Peyer's patch (tissue), 4 donors: ENCODE results near the gene USP30. TPM values are rescaled to one million over a fixed set of nuclear protein-coding genes. Genes with fewer than 3 reads are reported as not detected.
A peak's percentile ranks its signal among the peaks of the same experiment; 100 is the strongest.

Experiments
- DNase-seq, 3 donors: peaks; one replicate each; pipeline ENCODE4 v3.0.0-alpha.2; 2017 to 2019
- H3K27ac ChIP-seq, 4 donors: fragments of 200-600 bp; sonication (generic); one replicate each; pipeline ENCODE4 v1.5.1; 2016 to 2019
- H3K27me3 ChIP-seq, 2 donors: fragments of 200-600 bp; sonication (generic); one replicate each; pipeline ENCODE4 v1.5.1; 2019
- H3K36me3 ChIP-seq, 3 donors: fragments of 200-600 bp; sonication (generic); one replicate each; pipeline ENCODE4 v1.5.1; 2016 to 2019
- H3K4me1 ChIP-seq, 4 donors: fragments of 200-600 bp; sonication (generic); one replicate each; pipeline ENCODE4 v1.5.1; 2016 to 2019
- H3K4me3 ChIP-seq, 4 donors: fragments of 200-600 bp; sonication (generic); 1 replicate in 3 of 4; 2 replicates in 1 of 4; pipeline ENCODE4 v1.5.1; 2016 to 2019; ENCODE audit warnings: mild to moderate bottlenecking in 1 of 4
- H3K9me3 ChIP-seq, 4 donors: fragments of 200-600 bp; sonication (generic); one replicate each; pipeline ENCODE4 v1.5.1; 2016 to 2019; ENCODE audit warnings: mild to moderate bottlenecking in 1 of 4
- POLR2A ChIP-seq, 2 donors: fragments of 450-650 bp; IDR thresholded peaks; one replicate each; pipeline ENCODE4 v1.5.1; 2017; ENCODE audit warnings: antibody characterized with exemption in 2 of 2, mild to moderate bottlenecking in 2 of 2, moderate library complexity in 2 of 2
- total RNA-seq, 4 donors: library from RNA; depleted of rRNA; stranded (reverse); fragments of >200 nt; gene quantifications; one replicate each; pipeline ENCODE4 v1.1.0, GENCODE V29; 2016
- TF ChIP-seq, protein P1 (sequence below), 6 experiments: fragments of 450-650 bp in 4 of 6; fragments of 200-600 bp in 2 of 6; sonication (generic) in 1 of 6; IDR thresholded peaks; one replicate each; pipeline ENCODE4 v1.5.1; 2017 to 2019; ENCODE audit warnings: antibody characterized with exemption in 6 of 6, mild to moderate bottlenecking in 3 of 6, moderate library complexity in 1 of 6

The USP30 gene
- total RNA-seq, 4 donors from 2014 or later, result 7.4 to 45.4 (median 34.5) TPM

DNA sequence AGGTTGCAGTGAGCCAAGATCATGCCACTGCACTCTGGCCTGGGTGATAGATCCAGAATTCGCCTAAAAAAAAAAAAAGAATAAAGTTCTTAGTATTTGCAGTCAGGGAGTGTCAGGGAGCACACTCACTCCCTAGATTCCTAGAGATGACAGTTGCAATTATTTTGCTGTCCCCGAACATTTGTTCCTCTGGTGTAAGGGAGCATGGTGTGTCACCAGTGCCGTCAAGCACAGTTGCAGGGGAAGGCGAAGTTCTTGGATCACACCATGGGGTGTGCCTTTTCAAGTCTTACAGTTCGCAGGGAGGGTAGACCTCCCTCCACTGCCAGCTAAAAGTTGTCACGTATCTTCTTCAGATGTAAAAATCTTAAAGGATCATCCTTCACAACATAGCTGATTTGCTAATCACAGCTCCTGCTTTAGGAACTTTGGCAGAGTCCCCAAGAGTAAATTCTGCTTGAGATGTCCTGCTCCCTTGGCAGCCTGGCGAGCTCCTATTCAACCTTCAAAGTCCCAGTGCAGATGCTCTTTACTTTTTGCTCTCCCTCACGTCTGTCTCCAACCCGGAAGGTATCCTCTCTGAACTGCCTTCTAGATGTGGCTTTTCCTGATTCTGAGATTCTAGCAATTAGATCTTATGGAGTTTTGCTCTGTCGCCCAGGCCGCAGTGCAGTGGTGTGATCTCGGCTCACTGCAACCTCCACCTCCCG is 75.3 kb downstream of the USP30 start:
- H3K27ac ChIP-seq, result no peak overlapping the region
- DNase-seq, result peak in 1 of 3 donors; percentile 12

DNA sequence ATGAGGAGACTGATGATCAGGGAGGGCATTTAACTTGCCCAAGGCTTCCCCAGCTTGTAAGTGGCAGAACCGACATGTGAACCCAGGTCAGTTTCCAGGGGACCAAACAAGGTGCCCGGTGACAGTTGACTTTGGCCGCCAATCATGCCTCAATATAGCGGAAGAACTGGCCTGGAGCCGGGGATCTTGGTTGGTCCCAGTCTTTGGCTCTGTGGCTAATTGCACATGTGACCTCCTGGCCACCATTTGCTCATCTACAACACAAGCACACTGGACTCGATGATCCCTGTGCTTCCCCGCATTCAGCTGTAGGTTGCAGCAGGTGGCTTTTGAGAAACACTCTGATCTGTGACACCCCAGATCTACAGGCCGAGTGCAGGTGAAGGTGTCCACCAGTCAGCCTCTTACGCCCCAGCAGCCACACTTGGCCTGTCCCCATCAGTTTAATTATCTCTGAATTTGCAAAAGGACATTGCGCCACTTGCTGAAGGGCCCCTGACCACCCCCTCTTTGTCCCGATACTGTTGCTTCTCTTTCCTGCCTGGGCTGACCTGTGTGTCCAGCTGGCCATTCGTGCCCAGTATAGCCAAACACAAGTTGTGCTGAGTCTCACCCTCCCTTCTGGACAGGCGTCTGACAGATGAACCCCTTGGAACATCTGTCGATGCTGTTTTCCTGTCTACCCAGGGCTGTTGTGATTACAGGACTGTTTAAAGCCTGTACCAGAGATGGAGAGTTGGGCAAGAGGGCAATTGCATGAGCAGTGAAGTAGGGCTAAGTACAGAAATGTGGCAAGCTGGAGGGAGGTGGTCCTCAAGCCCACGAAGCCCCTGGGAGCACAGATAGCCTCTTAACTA is 78.1 kb downstream of the USP30 start:
- Histone ChIP-seq H3K27ac (no peak overlapping the region), H3K27me3 (no peaks in the 10 kb centered on the region), H3K4me1 (no peaks in the 10 kb centered on the region), H3K4me3 (peak overlapping the region in 1 of 4 donors; percentile 10), H3K9me3 (no peaks in the 10 kb centered on the region), H3K36me3 (peaks cover 0 to 4% (median 0%) of the 10 kb centered on the region in 3 donors)
- TF ChIP-seq POLR2A (IDR thresholded peaks at IDR 0.05), result no peak
- TF ChIP-seq, protein P1, sequence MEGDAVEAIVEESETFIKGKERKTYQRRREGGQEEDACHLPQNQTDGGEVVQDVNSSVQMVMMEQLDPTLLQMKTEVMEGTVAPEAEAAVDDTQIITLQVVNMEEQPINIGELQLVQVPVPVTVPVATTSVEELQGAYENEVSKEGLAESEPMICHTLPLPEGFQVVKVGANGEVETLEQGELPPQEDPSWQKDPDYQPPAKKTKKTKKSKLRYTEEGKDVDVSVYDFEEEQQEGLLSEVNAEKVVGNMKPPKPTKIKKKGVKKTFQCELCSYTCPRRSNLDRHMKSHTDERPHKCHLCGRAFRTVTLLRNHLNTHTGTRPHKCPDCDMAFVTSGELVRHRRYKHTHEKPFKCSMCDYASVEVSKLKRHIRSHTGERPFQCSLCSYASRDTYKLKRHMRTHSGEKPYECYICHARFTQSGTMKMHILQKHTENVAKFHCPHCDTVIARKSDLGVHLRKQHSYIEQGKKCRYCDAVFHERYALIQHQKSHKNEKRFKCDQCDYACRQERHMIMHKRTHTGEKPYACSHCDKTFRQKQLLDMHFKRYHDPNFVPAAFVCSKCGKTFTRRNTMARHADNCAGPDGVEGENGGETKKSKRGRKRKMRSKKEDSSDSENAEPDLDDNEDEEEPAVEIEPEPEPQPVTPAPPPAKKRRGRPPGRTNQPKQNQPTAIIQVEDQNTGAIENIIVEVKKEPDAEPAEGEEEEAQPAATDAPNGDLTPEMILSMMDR (IDR thresholded peaks at IDR 0.05), result no peak
- DNase-seq, result no peak

More for the DNA sequence above, 75.3 kb downstream of the USP30 start:
- Histone ChIP-seq H3K27me3 (no peaks in the 10 kb centered on the region), H3K4me3 (no peak overlapping the region), H3K9me3 (no peaks in the 10 kb centered on the region), H3K4me1 (no peaks in the 10 kb centered on the region), H3K36me3 (peaks cover 0 to 4% (median 0%) of the 10 kb centered on the region in 3 donors)
- no peak for TF ChIP-seq POLR2A (IDR thresholded peaks at IDR 0.05)
- TF ChIP-seq, protein P1 (IDR thresholded peaks at IDR 0.05), result no peak

GRCh38 chr12:109131154-109132050 is 79.0 kb downstream of the USP30 start:
- H3K9me3 ChIP-seq, result peaks cover 0 to 4% (median 0%) of the 10 kb centered on the region in 4 donors
- H3K4me1 ChIP-seq, result no peaks in the 10 kb centered on the region
- no peak for TF ChIP-seq POLR2A (IDR thresholded peaks at IDR 0.05)
- TF ChIP-seq, protein P1 (IDR thresholded peaks at IDR 0.05), result no peak
- H3K4me3 ChIP-seq, result peak overlapping the region in 1 of 4 donors; percentile 10
- peak overlapping the region in 2 of 4 donors; percentile 30 to 40 for H3K27ac ChIP-seq
- H3K36me3 ChIP-seq, result peaks cover 0 to 4% (median 0%) of the 10 kb centered on the region in 3 donors
- no peak for DNase-seq
- H3K27me3 ChIP-seq, result no peaks in the 10 kb centered on the region

GRCh38 chr12:109134186-109134917 is 82.0 kb downstream of the USP30 start:
- no peaks in the 10 kb centered on the region for H3K36me3 ChIP-seq
- no peaks in the 10 kb centered on the region for H3K4me1 ChIP-seq
- peaks cover 0 to 4% (median 0%) of the 10 kb centered on the region in 4 donors for H3K9me3 ChIP-seq
- no peak overlapping the region for H3K4me3 ChIP-seq
- peak in 1 of 3 donors; percentile 50 for DNase-seq
- TF ChIP-seq POLR2A (IDR thresholded peaks at IDR 0.05), result no peak
- TF ChIP-seq, protein P1 (IDR thresholded peaks at IDR 0.05), result peak in 4 of 6 experiments; percentile 29 to 42 (median 33)
- no peaks in the 10 kb centered on the region for H3K27me3 ChIP-seq
- H3K27ac ChIP-seq, result no peak overlapping the region
